Endothelial cell of umbilical vein (primary cell): ENCODE data around the gene ROCK2. TPM values are rescaled to one million over a fixed set of nuclear protein-coding genes. Genes with fewer than 3 reads are reported as not detected.

ENCODE experiments used
- BruUV-seq: library from RNA; stranded (reverse); fragments of 400-500 nt; replicated peaks from 2 replicates; lab custom pipeline; 2021; lab: Mats Ljungman, UMichigan
- CTCF ChIA-PET: fragments of 300-600, 350-600 bp; sonication (Branson Sonifier 250); formaldehyde crosslinking; loops from one replicate; lab custom pipeline; 2021; ENCODE audit warnings: antibody characterized with exemption, inconsistent platforms; lab: Charles Lee
- POLR2A ChIA-PET: fragments of 300-600, 350-600 bp; sonication (Branson Sonifier 250); formaldehyde crosslinking; loops from one replicate; lab custom pipeline; 2021; ENCODE audit warnings: antibody characterized with exemption, inconsistent platforms; lab: Charles Lee
- DNase-seq: peaks from one replicate; pipeline ENCODE4 v3.0.0-alpha.2; 2011; ENCODE audit warnings: low read depth, low spot score
- FAIRE-seq: peaks from 2 replicates; lab custom pipeline; 2011; peaks lifted over from hg19 to GRCh38; lab: Jason Lieb, UNC
- H2AFZ ChIP-seq: 2 replicates; pipeline ENCODE4 v1.6.0; 2012; ENCODE audit warnings: low read depth, low read length, control low read depth, inconsistent platforms
- H3K27ac ChIP-seq: 2 replicates; pipeline ENCODE4 v1.5.1; 2011; ENCODE audit warnings: low read depth, mild to moderate bottlenecking, control low read depth, low read length, moderate library complexity; ENCODE audit not compliant: insufficient read depth
- H3K27me3 ChIP-seq, 2 experiments: 2 replicates each; pipeline versions ENCODE4 v1.6.0 to v1.6.1; 2011; ENCODE audit warnings: low read length in 2 of 2, mixed read lengths in 1 of 2; ENCODE audit not compliant: control insufficient read depth in 2 of 2, insufficient read depth in 2 of 2
- H3K36me3 ChIP-seq, 2 experiments: 2 replicates in 1 of 2; 3 replicates in 1 of 2; pipeline ENCODE4 v1.5.1; 2011; ENCODE audit warnings: low read length in 2 of 2, mild to moderate bottlenecking in 1 of 2, moderate library complexity in 1 of 2; ENCODE audit not compliant: control insufficient read depth in 2 of 2, insufficient read depth in 2 of 2; ENCODE audit errors: extremely low read depth in 1 of 2
- H3K4me1 ChIP-seq: 3 replicates; pipeline ENCODE4 v1.5.1; 2011; ENCODE audit warnings: mild to moderate bottlenecking, low read length; ENCODE audit not compliant: control insufficient read depth, insufficient read depth; ENCODE audit errors: extremely low read depth
- H3K4me2 ChIP-seq: 2 replicates; pipeline ENCODE4 v1.6.1; 2011; ENCODE audit warnings: low read length, control low read depth, mixed read lengths; ENCODE audit not compliant: insufficient read depth
- H3K4me3 ChIP-seq, 3 experiments: fragments of 200-600 bp in 1 of 3; sonication (generic), shearing (Covaris generic) in 1 of 3; replicated peaks in 1 of 3; 2 replicates each; pipeline ENCODE4 v1.5.1; 2011 to 2016; ENCODE audit warnings: control low read depth in 3 of 3, low read length in 3 of 3, mild to moderate bottlenecking in 2 of 3, inconsistent platforms in 1 of 3, low read depth in 1 of 3, moderate library complexity in 1 of 3; ENCODE audit not compliant: insufficient read depth in 1 of 3
- H3K79me2 ChIP-seq: 2 replicates; pipeline ENCODE4 v1.6.0; 2012; ENCODE audit warnings: low read length, inconsistent platforms; ENCODE audit not compliant: control insufficient read depth, insufficient read depth
- H3K9ac ChIP-seq: replicated peaks from 2 replicates; pipeline ENCODE3; 2011; ENCODE audit warnings: low read length, control low read depth; ENCODE audit not compliant: insufficient read depth; ENCODE audit errors: extremely low read depth
- H3K9me1 ChIP-seq: replicated peaks from 3 replicates; pipeline ENCODE4 v1.6.0; 2011; ENCODE audit warnings: mild to moderate bottlenecking, low read length; ENCODE audit not compliant: control insufficient read depth, insufficient read depth; ENCODE audit errors: extremely low read depth
- H3K9me3 ChIP-seq: replicated peaks from 2 replicates; pipeline ENCODE4 v1.5.1; 2012; ENCODE audit warnings: low read length, inconsistent platforms; ENCODE audit not compliant: control insufficient read depth, insufficient read depth
- H4K20me1 ChIP-seq: replicated peaks from 2 replicates; pipeline ENCODE3; 2011; ENCODE audit warnings: mild to moderate bottlenecking, low read length; ENCODE audit not compliant: control insufficient read depth, insufficient read depth; ENCODE audit errors: extremely low read depth
- CTCF ChIP-seq, 2 donors: IDR thresholded peaks; 1 replicate in 1 of 2; 2 replicates in 1 of 2; pipeline ENCODE4 v1.5.1; 2011; ENCODE audit warnings: low read length in 2 of 2, mild to moderate bottlenecking in 2 of 2, moderate library complexity in 2 of 2, control low read depth in 1 of 2, inconsistent platforms in 1 of 2, low read depth in 1 of 2; ENCODE audit not compliant: insufficient read depth in 1 of 2; ENCODE audit errors: extremely low read depth in 1 of 2
- EZH2 ChIP-seq: IDR thresholded peaks from 2 replicates; pipeline ENCODE4 v1.6.1; 2012; ENCODE audit warnings: borderline replicate concordance, low read depth, mild to moderate bottlenecking, moderate library complexity, low read length, inconsistent platforms; ENCODE audit not compliant: severe bottlenecking
- FOS ChIP-seq: IDR thresholded peaks from 2 replicates; pipeline ENCODE4 v1.6.1; 2011; ENCODE audit warnings: mild to moderate bottlenecking, low read length, moderate library complexity, borderline replicate concordance; ENCODE audit not compliant: insufficient read depth
- GATA2 ChIP-seq: IDR thresholded peaks from 2 replicates; pipeline ENCODE4 v1.7.0; 2011; ENCODE audit warnings: low read depth, mild to moderate bottlenecking, moderate library complexity, mixed read lengths, low read length; ENCODE audit not compliant: insufficient read length, insufficient read depth
- JUN ChIP-seq: IDR thresholded peaks from 2 replicates; pipeline ENCODE4 v1.6.1; 2011; ENCODE audit warnings: borderline replicate concordance, low read depth; ENCODE audit not compliant: insufficient read length, insufficient read depth
- MYC ChIP-seq: IDR thresholded peaks from one replicate; pipeline ENCODE4 v1.6.1; 2011; ENCODE audit warnings: mild to moderate bottlenecking, low read depth, low read length
- POLR2AphosphoS5 ChIP-seq: IDR thresholded peaks from 2 replicates; pipeline ENCODE4 v1.6.1; 2012; ENCODE audit warnings: low read depth, mild to moderate bottlenecking, control low read depth, low read length, moderate library complexity; ENCODE audit not compliant: insufficient read depth
- dilution Hi-C: fragments of 300-500 bp; cut with MboI; formaldehyde crosslinking; loops from one replicate; pipeline ENCODE4 v1.15.0; 2019; ENCODE audit warnings: low sequenced_read_pairs; ENCODE audit not compliant: extremely low pct_ligation_motif_present
- intact Hi-C: fragments of 100-400 bp; cut with micrococcal nuclease; formaldehyde crosslinking; loops from one replicate; pipeline ENCODE4 v1.10.0; 2022
- polyA plus RNA-seq, 4 experiments: library from polyadenylated mRNA; depleted of rRNA in 3 of 4; stranded (reverse) in 3 of 4; unstranded in 1 of 4; fragments of >200 nt; gene quantifications; 2 replicates each; pipeline versions ENCODE4 v1.2.1 to v1.2.3, GENCODE V29; 2011 to 2012; ENCODE audit warnings: missing spikeins in 1 of 4
- total RNA-seq: library from RNA; stranded (reverse); gene quantifications from 2 replicates; pipeline ENCODE4 v1.2.3, GENCODE V29; 2021

ROCK2 gene
- total and polyA plus RNA-seq, 2 donors (not counting 3 experiments of a cell fraction or from before 2014, with no cell fraction given) = 5.2 to 56.5 TPM

- BruUV-seq = no TSS peak
- Histone ChIP-seq H3K4me2 (no peak overlapping the region), H3K27ac (peak overlapping the region; percentile 10), H3K79me2 (peaks cover 42% of the 10 kb centered on the region), H3K9me3 (no peaks in the 10 kb centered on the region), H3K9ac (no peak overlapping the region), H3K4me1 (peaks cover 4% of the 10 kb centered on the region), H3K27me3 (no peaks in the 10 kb centered on the region), H3K4me3 (no peak overlapping the region), H3K36me3 (no peaks in the 10 kb centered on the region), H4K20me1 (no peaks in the 10 kb centered on the region), H2AFZ (no peak overlapping the region), H3K9me1 (no peaks in the 10 kb centered on the region)
- intact Hi-C loops = loop anchor here (1.0 to 5.0 kb wide), 2 partner anchors 52 to 103 kb away; no protein-coding TSS in a partner anchor
- ChIA-PET POLR2A (no interaction called here), CTCF (interaction anchor here (0.7 to 4.2 kb wide), 13 partner anchors 11 to 207 kb away, joined by 3 to 36 read pairs (median 4); partner anchors contain the start of gene ROCK2)
- TF ChIP-seq CTCF (IDR thresholded peaks at IDR 0.05; ENCODE audit: extremely low read depth in 1 of 2, insufficient read depth in 1 of 2, low read depth in 1 of 2, low read length in 2 of 2) = no peak
- TF ChIP-seq MYC = no peak
- peak; percentile 35 for TF ChIP-seq POLR2AphosphoS5
- peak; percentile 81 for TF ChIP-seq GATA2
- no peak for TF ChIP-seq EZH2
- peak; percentile 69 for TF ChIP-seq FOS
- peak; percentile 68 for TF ChIP-seq JUN
- dilution Hi-C loops = no loop called here
- peak; percentile 50 for DNase-seq
- peak; percentile 82 for FAIRE-seq
Measured at GRCh38 chr2:11239666-11240462, 104.6 kb downstream of the ROCK2 start.
